GM18909 (cell line): Measurements from ENCODE around the gene SELENOT.
"Not testable (repeated sequence)": the region's sequence is repeated elsewhere in the genome, so short reads cannot be mapped to it uniquely, and the experiment has no call there.

ENCODE experiments used
- ATAC-seq: cut with Tn5 transposase; IDR thresholded peaks from one replicate; pipeline ENCODE4 v1.9.1; 2021; ENCODE audit warnings: mild to moderate bottlenecking; ENCODE audit not compliant: unreplicated experiment, poor library complexity

The SELENOT gene

DNA sequence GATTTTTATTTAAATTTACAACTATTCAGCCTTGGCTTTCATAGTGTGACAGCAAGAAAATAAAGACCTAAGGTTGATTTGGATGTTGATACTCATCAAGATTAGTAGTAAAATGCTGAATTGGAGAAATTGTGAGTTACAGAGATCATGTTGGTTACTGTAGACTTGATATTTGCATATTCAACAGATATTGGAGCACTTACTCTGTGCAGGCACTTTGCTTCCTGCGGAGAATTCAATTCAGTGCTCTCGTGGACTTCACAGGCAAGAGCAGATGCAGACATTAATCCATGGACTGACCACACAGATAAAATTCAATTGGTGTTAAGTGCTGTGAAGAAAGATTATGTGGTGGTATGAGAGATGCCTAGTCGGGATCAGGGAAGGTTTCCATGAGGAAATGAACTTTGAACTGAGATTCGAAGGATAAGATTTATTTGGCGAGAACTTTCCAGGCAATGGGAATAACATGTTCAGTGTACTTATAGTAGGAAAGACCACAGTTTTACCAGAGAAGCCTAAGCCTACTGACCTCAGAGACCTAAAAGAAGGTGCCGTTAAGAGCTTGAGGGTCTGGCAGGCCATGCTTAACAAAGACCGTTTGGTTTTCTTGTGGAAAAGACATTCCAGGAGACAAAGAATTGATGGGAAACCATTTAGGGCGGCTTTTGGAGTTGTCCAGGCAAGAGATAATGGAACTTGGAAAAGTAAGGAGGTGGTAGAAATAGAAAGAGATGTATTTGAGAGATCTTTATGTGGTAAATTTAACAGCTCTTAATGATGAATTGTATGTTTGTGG lies 4.3 kb downstream of the SELENOT start:
- ATAC-seq, result no peak

DNA sequence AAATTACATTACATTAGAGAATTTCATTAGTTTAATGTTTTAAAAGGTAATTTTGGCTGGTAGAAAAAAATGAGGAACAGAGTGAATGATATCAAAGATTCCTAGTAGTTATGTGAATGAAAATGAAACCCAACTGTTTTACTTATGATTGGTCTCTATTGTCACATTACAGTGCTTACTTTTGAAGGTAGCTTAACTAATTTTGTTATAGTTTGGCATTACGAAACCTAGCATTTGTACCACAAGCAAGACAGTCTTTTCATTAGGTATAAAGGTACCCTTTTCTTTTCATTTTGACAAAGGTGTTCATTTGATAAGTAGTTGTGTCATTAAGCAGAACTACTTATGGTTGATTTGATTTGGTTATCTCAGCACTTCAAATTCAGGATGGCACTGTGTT lies 6.9 kb downstream of the SELENOT start:
- ATAC-seq, result no peak

DNA sequence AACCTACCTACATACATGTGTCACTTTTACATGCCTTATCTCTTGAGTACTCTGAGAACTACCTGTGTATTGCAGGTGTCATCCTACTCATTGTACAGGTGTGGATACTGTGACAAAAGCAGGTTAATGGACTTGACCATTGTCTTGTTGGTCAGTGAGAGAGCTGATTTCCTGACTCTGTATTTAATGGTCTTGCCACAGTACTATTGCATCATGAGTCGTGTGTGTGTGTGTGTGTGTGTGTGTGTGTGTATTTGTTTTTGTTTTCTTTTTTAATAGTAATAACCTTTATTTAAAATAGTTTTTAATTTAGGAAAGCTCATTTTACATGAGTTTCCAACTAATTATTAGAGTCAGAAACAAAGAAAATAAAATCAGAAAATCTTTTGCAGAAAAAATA lies 7.7 kb downstream of the SELENOT start:
- no peak for ATAC-seq

GRCh38 chr3:150611666-150612065 lies 8.5 kb downstream of the SELENOT start:
- ATAC-seq, result no peak

DNA sequence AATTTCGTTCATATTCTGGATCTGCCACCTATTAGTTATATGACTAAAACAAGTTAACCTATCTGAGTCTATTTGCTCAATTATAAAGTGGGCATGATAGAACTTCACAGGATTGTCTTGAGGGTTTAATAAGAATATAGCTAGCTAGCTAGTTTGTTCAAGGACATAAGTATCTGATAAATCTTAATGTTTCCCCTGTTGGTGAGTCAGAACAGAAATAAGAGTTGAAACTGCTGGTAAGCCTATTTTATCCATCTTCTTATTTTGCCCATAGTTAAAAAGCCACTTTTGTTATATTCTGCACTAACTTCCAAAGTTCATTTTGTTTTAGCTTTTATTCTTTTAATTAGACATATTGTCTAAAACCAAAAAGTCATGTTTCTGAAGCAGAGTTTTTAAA lies 9.4 kb downstream of the SELENOT start:
- ATAC-seq, result no peak

DNA sequence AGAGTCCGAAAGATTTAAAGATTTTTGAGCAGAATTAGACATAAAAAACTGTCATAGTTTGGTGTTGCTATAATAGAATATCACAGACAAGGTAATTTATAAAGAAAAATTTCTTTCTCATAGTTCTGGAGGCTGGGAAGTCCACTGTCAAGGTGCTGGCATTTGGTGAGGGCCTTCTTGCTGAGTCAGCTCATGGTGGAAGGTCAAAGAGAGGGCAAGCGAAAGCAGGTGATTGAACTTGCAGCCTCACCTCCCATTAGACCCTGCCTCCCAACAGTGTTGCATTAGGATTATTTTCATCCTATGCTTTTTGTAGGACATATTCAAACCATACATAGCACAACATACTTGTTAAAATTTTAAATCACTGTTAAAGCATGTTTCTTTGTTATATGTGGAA lies 9.9 kb downstream of the SELENOT start:
- no peak for ATAC-seq

DNA sequence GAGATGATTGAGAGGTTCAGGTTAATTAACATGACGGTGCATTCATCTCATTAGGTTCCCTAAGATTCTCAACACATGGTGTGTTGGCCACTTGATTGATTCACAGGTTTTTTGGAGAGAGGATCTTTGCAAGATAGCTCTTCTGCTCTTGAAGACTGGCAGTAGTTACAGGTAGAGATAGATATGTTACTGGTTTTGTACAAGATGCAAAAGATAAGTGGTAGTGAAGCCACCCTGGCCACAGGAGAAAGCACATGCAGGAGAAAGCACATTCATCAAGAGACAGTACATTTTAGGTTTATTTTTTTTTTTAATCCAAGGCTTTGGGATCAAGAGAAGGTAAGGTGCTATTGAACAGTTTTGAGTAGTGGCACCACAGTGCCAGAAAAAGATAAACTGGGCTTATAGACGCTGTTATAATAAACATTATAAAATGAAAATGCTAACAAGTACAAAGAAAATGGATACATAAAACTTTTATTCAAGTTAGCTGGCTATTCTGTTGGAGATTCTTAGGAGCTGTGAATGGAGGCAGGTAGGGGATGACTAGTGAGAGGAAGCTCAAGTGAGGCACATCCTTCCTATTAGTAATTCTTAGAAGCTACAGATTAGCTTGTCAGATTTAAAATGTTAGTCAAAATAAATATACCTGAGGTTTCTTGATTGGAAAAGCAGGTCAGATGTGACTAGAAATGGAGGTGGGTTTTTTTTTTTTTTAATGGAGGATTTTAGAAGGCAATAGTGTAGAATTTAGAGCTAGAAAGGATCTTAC lies 10.8 kb downstream of the SELENOT start:
- ATAC-seq, result no peak

DNA sequence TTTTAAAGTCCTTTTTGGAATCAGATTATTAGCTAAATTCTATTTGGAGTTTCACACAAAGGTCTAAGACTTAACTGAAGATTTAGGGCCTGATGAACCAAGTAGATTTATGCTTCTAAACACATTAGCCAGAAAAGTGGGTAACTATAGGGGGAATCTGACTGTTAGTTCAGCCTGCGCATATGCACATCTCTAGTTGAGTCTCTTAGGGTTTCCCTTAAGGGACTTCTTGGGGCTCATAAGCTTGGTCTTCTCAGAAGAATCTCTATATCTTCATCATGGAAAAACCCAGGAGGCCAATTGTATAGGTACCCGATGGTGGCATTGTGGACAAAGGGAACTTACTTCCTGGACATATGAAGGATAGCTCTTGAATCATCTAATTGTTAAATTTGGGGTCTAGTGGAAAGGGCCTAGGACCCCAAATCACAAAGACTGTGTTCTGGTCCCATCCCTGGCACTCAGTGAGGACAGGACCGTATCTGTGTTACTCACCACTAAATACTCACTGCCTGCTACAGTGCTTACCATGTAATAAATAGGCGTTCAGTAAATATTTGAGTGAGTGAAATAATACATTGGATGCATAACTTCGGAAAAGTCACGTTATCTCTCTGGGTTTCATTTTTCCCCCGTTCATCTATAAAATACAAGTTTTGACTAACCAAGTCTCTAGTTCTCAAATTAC lies 17.0 kb downstream of the SELENOT start:
- no peak for ATAC-seq

DNA sequence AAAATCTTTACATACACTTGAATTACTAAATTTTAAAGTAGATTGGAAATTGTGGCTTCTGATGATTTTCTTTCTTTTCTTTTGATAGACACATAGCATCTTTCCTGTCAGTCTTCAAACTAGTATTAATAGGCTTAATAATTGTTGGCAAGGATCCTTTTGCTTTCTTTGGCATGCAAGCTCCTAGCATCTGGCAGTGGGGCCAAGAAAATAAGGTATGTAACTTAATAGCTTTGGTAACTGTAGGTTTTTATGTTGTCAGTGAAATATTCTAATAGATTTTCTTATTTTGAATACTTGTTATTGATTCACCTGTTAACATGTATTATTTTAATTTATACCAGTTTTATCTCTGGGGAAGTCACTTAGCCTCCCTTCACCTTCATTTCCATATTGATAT lies 19.8 kb downstream of the SELENOT start:
- not testable (repeated sequence) for ATAC-seq

GRCh38 chr3:150623945-150624344 lies 20.8 kb downstream of the SELENOT start:
- no peak for ATAC-seq

DNA sequence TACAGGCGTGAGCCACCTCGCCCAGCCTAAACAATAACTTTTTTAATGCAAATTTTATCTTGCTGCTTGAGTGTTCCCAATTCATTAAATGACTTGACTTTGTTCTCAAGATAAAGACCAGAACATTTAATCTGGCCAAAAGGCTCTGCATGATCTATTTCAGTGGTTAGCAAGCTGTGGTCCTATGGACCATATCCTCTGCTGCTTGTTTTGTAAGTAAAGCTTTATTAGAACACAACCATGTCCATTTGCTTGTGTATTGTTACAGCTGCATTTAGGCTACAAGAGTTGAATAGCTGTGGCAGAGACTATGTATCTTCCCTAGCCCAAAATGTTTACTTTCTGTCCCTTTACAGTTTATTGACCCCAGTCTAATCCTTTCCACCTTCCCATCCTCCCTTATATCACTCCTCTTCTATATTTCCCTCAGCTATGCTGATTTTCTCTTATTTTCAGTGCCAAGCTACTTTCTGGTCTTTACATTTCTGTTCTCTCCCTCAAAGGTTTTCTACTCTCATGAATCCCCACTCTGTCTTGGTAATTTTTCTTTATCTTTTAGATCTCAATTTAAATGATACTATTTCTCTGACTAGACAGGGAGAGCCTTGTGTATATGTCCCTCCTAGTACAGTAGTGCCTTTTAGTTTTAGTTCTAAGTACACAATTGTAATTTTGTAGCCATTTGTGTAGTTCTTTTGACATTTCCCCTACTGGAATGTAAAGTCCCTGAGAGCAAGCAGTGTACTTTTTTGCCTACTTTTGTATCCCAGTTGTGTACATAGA lies 23.2 kb downstream of the SELENOT start:
- no peak for ATAC-seq

- ATAC-seq, result no peak
Measured at GRCh38 chr3:150627557-150627956, 24.4 kb downstream of the SELENOT start.

DNA sequence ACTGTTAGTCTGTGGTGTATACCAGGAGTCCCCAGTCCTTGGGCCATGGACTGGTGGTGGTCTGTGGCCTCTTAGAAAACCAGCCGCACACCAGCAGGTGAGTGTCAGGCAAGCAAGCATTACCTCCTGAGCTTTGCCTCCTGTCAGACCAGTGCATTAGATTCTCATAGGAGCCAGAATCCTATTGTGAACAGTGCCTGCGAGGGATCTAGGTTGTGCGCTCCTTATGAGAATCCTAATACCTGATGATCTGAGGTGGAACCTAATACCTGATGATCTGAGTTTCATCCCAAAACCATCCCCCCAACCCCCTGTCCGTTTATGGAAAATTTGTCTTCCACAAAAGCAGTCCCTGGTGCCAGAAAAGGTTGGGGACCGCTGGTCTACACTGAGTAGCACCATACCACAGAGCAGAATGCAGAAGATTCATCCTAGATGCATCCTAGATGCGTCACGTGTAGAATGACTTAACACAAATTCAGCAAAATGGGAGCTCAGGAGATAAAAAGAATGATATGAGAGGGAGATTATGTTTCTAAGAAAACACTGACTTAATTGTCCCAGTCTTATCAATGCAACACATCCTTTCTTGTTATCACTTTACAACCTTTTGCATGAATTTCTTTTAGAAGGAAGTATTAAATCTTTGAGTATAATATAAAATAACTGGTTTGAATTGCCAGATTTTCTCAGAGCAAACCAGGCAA lies 28.5 kb downstream of the SELENOT start:
- no peak for ATAC-seq

DNA sequence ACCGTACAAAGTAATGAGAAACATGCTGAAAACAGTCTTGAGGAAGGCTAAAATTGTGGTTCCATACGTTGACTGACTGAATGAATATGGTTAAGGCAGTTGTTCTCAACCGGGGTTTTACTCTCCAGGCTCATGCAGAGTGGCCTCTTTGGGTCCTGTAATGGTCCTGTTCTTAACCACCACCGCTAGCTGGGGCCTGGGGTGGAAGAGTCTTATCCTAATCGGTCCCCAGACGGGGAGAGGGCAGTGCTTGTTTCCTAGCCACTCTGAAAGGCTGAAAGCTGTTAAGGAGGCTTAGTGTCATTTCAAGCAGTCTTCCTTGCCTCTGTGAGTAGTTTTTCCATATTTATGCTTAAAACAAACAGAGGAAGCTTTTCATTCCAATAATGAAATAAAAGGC lies 32.0 kb downstream of the SELENOT start:
- ATAC-seq, result no peak

DNA sequence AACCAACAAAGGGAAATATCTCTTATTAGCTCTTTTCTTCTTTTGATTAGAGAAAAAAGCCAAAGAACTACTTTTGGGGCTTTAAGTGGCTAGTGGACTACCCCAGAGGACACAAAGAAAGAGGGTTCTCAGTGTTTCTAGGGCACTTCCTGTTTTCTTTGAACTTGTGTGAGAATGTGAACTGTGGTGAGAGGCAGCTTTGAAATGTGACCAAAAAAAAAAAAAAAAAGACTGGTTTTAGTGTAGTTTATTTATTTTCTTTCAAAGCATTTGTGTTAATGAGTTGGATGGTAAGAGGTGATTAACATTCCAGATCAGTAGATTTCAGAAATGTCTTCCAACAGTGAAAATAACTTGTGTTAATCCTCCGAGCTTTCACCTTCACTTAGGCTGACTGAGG lies 32.4 kb downstream of the SELENOT start:
- ATAC-seq, result peak; percentile 79

- ATAC-seq, result no peak
Measured at GRCh38 chr3:150636258-150636657, 33.1 kb downstream of the SELENOT start.

GRCh38 chr3:150639262-150639661 lies 36.1 kb downstream of the SELENOT start:
- no peak for ATAC-seq

DNA sequence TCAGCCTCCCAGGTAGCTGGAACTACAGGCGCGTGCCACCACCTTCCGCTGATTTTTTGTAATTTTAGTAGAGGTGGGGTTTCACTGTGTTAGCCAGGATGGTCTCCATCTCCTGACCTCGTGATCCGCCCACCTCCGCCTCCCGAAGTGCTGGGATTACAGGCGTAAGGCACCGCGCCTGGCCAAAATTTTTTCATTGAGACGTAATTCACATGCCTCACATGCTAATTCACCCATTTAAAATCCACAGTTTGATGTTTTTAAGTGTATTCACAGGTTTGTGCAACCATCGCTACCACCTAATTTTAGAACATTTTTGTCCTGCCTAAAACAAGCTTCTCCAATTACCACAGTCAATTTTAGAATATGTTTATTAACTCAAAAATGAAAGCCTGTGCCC lies 37.1 kb downstream of the SELENOT start:
- ATAC-seq, result no peak

DNA sequence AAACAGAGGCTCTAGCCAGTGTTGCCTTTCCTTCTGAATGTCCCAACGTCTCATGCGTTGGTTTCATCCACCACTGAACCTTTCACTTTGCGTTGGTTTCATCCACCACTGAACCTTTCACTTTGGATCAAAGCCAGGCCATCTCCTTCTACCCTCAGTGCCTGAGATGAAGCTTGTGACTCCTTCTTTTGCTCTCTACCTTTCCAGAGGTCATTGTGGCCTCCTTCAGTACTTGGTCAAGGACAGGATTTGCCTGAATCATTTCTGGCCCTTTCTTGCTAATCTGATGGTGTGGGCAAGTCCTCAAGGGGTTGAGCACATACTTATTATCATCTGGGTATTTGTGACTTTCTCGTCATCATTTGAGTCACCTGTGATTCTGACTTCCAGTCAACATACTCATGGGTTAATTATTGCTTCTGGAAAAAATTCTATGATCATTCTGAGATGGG lies 50.0 kb downstream of the SELENOT start:
- peak; percentile 75 for ATAC-seq

DNA sequence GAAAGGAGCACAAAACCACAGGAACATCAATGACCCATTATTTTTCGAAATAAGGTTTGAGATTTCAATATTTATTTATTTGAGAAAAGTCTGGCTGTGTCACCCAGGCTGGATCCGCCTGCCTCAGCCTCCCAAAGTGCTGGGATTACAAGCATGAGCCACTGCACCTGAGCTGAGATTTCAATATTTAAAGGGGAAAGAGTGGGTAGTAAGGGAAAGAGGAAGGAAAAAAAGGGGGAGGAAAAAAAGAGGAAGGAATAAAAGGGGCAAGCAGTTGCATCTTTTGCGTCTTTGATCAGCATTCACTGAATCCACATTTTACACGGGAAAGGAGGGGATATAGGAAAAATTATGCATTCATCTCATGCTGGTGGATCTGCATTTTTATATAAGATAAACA lies 53.2 kb downstream of the SELENOT start:
- no peak for ATAC-seq
